Gastroesophageal sphincter (tissue), 3 donors: ENCODE measurements around the gene C10orf53.

ENCODE experiments used
- CTCF ChIP-seq, 4 experiments: fragments of 200-600 bp in 2 of 4; fragments of 450-650 bp in 2 of 4; sonication (generic) in 1 of 4; IDR thresholded peaks; one replicate each; pipeline ENCODE4 v1.5.1; 2017 to 2019; ENCODE audit warnings: antibody characterized with exemption in 4 of 4, mild to moderate bottlenecking in 2 of 4, moderate library complexity in 2 of 4
- EP300 ChIP-seq: sonication (generic); formaldehyde crosslinking; IDR thresholded peaks from one replicate; pipeline ENCODE4 v1.6.1; 2017; ENCODE audit warnings: antibody characterized with exemption, mild to moderate bottlenecking
- POLR2A ChIP-seq, 2 donors: fragments of 450-650 bp; IDR thresholded peaks; one replicate each; pipeline ENCODE4 v1.6.1; 2017; ENCODE audit warnings: antibody characterized with exemption in 2 of 2, mild to moderate bottlenecking in 2 of 2, moderate library complexity in 1 of 2
- POLR2AphosphoS5 ChIP-seq: sonication (generic); formaldehyde crosslinking; IDR thresholded peaks from one replicate; pipeline ENCODE4 v1.6.1; 2017; ENCODE audit warnings: antibody characterized with exemption

- no peak for TF ChIP-seq EP300
- no peak for TF ChIP-seq CTCF (IDR thresholded peaks at IDR 0.05)
- no peak for TF ChIP-seq POLR2A (IDR thresholded peaks at IDR 0.05)
- TF ChIP-seq POLR2AphosphoS5: no peak
Measured at GRCh38 chr10:49634069-49634660, 45.3 kb upstream of the C10orf53 start.
